Stimulated activated CD8-positive, alpha-beta memory T cell treated with anti-CD3 and anti-CD28 coated beads, Interleukin-7, amount 100 ng/mL, for 24 hours (primary cell): ENCODE results near the gene ABCG8.
"Not testable (repeated sequence)": the region's sequence is repeated elsewhere in the genome, so short reads cannot be mapped to it uniquely, and the experiment has no call there.

Experiments used
- DNase-seq: peaks from one replicate; pipeline ENCODE4 v3.0.0-alpha.2; 2020; ENCODE audit warnings: low read depth

The ABCG8 gene

GRCh38 chr2:43874776-43875451 lies 36.1 kb downstream of the ABCG8 start:
- no peak for DNase-seq

DNA sequence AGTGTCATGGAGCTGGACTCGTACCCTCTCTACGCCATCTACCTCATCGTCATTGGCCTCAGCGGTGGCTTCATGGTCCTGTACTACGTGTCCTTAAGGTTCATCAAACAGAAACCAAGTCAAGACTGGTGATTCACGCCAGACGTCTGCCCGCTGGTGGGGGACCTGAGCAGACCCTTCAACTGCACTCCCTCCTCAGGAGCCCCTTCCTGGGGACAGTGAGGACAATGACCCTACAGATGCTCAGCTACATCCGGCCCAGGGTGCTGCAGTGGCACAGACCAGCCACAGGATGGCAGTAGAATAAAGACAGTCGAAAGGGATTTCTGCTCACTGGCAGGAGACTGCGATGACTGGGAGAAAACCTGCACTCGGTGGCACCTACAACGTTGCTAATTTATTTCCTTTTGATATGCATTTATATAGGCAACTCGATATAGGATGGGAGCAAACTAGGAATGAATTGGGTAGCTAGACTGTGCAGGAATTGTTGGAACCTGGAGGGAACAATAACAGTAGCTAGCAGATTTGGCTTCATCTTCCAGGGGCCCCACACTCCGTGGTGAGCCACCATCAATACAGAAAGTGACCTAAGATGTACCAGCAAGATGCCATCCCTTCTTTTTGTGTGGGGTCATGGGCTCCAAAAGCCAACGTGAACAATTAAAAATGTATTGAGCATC lies 39.2 kb downstream of the ABCG8 start:
- DNase-seq, result peak; percentile 48

- DNase-seq, result no peak
Observed at GRCh38 chr2:43879261-43879660, 40.5 kb downstream of the ABCG8 start.

DNA sequence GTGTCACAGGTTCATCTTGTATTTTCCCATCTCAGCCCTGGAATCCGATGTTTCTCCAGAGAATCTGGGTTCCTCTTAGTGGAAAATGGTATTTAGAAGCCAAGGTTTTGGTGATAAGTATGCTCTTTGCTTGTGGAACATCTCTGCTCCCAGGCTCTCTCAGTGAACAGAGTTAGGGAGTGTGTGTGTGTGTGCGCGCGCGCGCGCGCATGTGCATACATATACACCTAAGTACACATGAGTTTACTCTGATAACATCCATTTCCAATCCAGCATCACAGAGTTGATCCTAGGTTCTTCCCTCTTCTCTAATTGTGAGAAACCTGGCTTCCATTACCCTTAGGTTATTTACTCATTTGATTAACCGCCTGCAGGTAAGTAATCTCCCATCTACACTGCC lies 41.7 kb downstream of the ABCG8 start:
- DNase-seq, result no peak

- no peak for DNase-seq
Observed at GRCh38 chr2:43880952-43881351, 42.2 kb downstream of the ABCG8 start.

GRCh38 chr2:43882312-43882711 lies 43.5 kb downstream of the ABCG8 start:
- no peak for DNase-seq

- no peak for DNase-seq
Observed at GRCh38 chr2:43884689-43885088, 45.9 kb downstream of the ABCG8 start.

DNA sequence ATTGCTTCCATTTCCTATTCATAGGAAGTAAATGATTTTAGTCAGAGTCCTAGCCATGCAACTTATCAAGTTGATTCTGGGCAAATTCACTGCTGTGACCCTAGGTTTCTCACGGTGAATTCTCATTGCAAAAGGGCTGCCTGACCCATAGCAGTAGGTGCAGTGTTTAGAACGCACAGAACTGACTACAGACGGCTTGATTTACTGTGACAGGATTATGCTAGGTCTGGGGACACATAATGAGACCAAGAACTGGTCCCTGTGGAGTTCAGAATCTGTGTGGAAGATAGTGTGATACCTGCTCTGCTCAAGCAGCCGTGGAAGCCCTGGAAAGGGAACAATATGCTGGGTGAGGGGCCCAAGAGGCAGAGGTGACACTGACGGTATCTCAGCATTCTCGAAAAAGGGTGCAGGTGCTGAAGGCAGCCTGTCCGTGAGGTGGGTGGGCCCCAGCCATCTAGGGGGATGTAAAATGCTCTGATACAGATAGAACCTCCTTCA lies 46.4 kb downstream of the ABCG8 start:
- DNase-seq, result no peak

GRCh38 chr2:43887176-43887575 lies 48.4 kb downstream of the ABCG8 start:
- no peak for DNase-seq

- no peak for DNase-seq
Observed at GRCh38 chr2:43889416-43889815, 50.6 kb downstream of the ABCG8 start.

DNA sequence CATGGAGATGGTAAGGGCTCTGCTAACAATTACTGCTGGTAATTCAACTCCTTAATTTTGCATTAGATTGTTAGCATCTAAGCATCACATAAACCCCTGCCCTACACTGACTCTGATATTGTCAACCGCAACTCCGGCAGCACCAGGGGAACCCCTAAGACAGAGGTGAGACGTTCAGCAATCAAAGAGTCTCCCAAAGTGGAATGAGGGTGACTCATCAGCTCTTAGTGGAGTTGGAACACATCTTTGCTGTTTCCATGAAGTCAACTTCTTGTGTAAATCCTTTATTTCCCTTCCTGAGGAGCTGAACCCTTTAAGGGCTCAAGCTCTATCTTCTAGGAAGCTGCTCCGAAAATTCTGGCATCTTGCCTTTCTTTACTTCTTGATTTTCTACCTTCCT lies 52.1 kb downstream of the ABCG8 start:
- no peak for DNase-seq

DNA sequence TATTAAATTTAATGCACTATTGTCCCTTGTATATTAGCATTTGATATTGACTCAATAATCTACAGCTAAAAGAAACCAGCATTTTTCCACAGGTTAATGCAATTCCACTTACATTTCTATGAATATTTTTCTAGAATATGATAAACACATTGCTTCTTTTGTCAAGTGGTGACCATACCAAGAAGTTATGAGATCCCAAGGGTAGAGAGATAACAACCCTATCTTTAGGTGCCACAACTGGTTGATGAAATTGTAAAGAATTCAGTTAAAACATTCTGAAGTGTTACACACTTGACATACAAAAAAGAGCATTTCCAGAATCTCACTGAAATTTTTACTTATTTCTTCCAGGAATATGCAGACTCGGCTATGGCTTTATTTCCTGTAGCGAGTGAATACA lies 56.0 kb downstream of the ABCG8 start:
- DNase-seq, result no peak

GRCh38 chr2:43896906-43897305 lies 58.1 kb downstream of the ABCG8 start:
- DNase-seq, result no peak

DNA sequence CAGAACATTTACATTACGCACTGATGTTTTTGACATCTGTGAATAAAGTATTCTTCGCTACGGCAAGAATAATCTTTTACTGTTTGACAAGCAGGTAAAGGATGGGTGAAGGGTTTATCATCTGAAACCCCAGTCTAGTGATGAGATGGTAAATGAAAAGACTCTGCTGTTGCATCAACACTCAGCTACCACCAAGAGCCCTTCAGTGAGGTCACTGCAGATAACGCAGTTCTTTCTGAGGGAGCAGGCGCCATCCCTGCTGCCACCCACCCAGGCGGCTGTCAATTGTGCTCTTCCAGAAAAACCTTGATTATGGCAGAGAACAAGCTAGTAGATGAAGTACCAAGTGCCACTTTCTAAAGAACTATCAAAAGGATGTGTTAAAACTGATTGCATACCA lies 58.7 kb downstream of the ABCG8 start:
- no peak for DNase-seq

DNA sequence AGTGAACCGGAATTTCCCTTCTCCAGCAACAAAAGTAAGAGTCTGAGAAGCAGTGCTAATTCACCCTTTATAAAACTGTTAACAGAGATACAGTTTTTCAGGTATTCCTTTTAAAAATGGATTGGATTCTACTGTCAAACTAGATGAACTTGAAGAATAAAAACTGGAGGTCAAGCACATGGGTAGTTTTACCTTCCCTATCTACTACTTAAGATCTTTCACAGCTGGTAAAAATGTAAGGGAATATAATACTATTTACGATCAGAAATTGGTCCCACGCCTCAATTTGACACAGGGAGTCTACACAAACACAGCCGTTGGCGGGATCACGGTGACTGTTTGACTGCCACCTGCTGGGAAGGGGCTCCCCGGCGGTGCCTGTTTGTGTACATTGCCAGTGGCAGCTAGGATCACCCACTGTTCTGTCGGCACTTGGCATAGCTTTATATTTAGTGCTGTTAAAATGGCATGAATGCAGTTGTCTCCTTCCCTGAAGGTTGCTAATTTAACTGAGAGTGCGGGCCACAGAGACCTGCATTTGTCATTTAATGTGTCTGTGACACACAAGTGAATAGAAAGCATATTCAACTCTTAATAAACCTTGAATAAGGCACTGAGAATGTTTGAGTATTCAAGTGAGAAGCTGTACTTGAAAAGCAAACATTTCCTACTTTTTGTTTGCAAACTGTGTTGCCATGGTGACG lies 59.5 kb downstream of the ABCG8 start:
- DNase-seq, result no peak

DNA sequence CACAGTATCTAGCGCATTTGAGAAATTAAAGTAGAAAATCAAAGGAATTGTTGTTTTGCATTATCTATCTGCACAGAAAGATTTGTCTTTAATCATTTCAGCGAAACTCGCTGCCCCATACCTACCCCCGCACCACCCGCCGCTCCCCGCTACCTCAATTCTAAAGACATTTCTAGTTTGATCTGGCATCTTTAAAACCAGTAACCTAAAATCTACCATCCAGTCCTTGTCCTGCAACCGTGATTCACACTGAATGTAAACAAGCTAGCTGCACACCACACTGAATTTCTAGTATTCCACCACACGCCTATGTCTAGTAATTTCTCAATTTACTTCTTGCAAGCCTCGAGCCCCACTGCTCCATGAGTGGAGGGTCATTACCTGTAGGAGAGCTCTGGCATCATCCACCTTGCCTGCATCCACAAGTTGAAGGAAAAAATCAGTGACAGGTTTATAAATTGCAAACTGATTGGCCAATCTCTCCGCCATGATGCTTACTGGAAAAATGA lies 60.1 kb downstream of the ABCG8 start:
- no peak for DNase-seq

DNA sequence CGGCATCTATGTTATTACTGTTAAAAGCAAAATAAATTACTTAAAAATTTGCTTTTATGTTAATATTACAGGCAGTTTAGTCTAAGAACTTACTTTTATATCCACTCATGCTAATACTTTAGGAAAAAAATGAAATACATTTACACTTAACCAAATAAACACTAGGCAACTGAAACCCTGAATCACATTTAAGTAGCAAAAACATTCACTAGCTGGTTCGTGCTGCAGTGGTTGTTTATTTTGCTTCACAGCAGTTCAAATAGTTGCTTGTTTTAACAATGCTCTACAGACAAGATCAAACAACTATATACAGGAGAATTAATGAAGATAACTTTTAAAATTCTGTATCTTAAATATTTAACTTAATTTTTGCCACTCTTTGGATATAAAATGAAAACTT lies 60.8 kb downstream of the ABCG8 start:
- DNase-seq, result no peak

GRCh38 chr2:43905371-43905803 lies 66.6 kb downstream of the ABCG8 start:
- DNase-seq, result no peak

DNA sequence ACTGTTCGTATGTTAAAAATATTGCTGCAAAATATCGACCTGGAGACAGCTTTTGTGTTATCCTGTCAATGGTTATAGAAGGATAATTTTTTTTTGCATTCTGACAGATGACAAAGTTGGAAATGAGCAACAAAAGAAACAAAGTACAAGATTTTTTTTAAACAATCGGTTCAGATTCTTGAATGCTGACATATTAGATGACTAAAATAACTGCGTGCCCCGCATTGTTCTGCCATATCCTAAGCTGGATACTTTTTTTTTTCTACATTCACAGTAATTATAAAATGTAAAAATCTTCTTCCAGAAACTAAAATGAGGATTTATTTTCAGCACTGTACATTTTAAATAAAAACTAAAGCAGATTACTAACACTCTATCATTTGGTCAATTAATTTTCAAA lies 67.1 kb downstream of the ABCG8 start:
- DNase-seq, result no peak

GRCh38 chr2:43906448-43907109 lies 67.8 kb downstream of the ABCG8 start:
- DNase-seq, result no peak

DNA sequence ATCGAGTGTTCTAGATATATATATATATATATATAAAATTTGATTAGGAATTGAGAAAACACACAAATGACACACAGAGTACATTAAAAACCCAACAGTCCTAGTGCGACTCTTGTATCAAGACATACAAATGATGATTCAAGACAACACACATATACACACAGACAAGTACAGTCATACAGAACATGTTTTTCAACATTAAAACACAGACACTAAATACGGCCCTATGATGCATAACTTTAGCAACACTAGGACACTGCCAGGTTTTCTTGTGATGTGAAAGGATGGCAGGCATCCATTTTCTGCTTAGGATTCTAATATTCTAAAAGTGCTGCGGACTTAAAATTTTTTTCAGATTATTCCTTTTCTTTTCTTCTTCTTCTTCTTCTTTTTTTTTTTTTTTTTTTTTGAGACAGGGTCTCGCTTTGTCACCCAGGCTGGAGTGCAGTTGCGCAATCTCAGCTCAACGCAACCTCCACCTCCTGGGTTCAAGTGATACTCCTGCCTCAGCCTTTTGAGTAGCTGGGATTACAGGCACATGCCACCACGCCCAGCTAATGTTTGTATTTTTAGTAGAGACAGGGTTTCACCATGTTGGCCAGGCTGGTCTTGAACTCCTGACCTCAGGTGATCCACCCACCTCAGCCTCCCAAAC lies 72.5 kb downstream of the ABCG8 start:
- not testable (repeated sequence) for DNase-seq

DNA sequence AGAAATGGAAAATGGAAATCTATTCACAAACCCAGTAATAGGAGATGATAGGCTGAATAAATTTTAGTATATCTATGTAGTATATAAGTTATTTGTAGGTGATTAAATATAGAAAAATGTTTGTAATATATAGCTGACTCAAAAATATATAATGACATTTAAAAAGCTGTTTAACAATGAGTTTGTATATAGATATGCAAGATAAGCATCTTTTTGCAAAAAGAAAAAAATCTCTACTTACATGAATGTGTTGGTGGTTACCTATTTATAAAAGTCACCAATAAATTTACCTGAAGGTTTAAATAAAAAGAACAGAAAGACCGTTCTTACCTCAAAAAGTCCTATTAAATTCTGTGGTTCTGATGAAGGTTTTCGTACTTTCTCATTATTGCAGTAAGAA lies 85.7 kb downstream of the ABCG8 start:
- DNase-seq, result no peak
